SU-DHL-6 (cell line): ENCODE measurements around the gene OR13F1.

Source experiments
- CTCF ChIP-seq: fragments of 200-600 bp; sonication (generic); IDR thresholded peaks from one replicate; pipeline ENCODE4 v1.5.1; 2017; ENCODE audit warnings: antibody characterized with exemption, mild to moderate bottlenecking, low read length, moderate library complexity; ENCODE audit not compliant: insufficient read depth, poor library complexity, severe bottlenecking
- EZH2phosphoT487 ChIP-seq: fragments of 200-600 bp; sonication (generic), shearing (Covaris generic); conservative IDR thresholded peaks from 2 replicates; pipeline ENCODE4 v1.6.1; 2018; ENCODE audit warnings: mild to moderate bottlenecking, antibody characterized with exemption, low read length, moderate library complexity, mixed read lengths

GRCh38 chr9:104553261-104553660 lies 49.2 kb downstream of the OR13F1 start:
- TF ChIP-seq CTCF, result no peak
- TF ChIP-seq EZH2phosphoT487, result no peak
